ENCODE data around the gene LPP. TPM values are rescaled to one million over a fixed set of nuclear protein-coding genes. Genes with fewer than 3 reads are reported as not detected.
A peak's percentile ranks its signal among the peaks of the same experiment; 100 is the strongest.

LPP gene
- polyA plus RNA-seq, 3 donors: 14.1 to 23.2 (median 15.3) TPM

GRCh38 chr3:188408831-188409230 lies 254.9 kb downstream of the LPP start:
- H3K4me3 Mint-ChIP-seq: no peak overlapping the region
- no peak overlapping the region for H3K9ac ChIP-seq (ENCODE audit: insufficient read depth, low read length, poor library complexity, severe bottlenecking)
- H3K27me3 Mint-ChIP-seq (ENCODE audit: low read depth in 3 of 3): peaks cover 0 to 2% (median 0%) of the 10 kb centered on the region in 3 donors
- H3K9me3 Mint-ChIP-seq: peaks cover 0 to 3% (median 0%) of the 10 kb centered on the region in 7 donors
- H3K9me3 ChIP-seq (replicated peaks in 1 of 2; ENCODE audit: control insufficient read depth in 1 of 2, insufficient read depth in 1 of 2, low read length in 2 of 2): no peaks in the 10 kb centered on the region
- no peaks in the 10 kb centered on the region for H3K79me2 ChIP-seq (ENCODE audit: insufficient read depth, low read length)
- peaks cover 36 to 40% of the 10 kb centered on the region in 2 donors for H3K36me3 Mint-ChIP-seq
- H3K4me1 ChIP-seq (ENCODE audit: control insufficient read depth in 1 of 2, insufficient read depth in 2 of 2, low read length in 2 of 2): no peaks in the 10 kb centered on the region
- H3K36me3 ChIP-seq (replicated peaks in 1 of 2; ENCODE audit: control insufficient read depth in 1 of 2, insufficient read depth in 2 of 2, low read length in 2 of 2): peaks cover 0 to 22% of the 10 kb centered on the region in 2 donors
- H3K4me3 ChIP-seq (replicated peaks in 1 of 3; ENCODE audit: low read depth in 2 of 3, low read length in 3 of 3): no peak overlapping the region
- 100% methylated on average over 1 of the region's 3 CpGs for WGBS (ENCODE audit: insufficient coverage)
- no peak overlapping the region for H3K27ac ChIP-seq (ENCODE audit: low read depth in 1 of 2, low read length in 2 of 2)
- H2AFZ ChIP-seq (ENCODE audit: insufficient read depth, low read depth, low read length, poor library complexity, severe bottlenecking): no peak overlapping the region
- H3K27me3 ChIP-seq (ENCODE audit: control insufficient read depth in 2 of 2, insufficient read depth in 2 of 2, low read length in 2 of 2): no peaks in the 10 kb centered on the region
- peaks cover 10% of the 10 kb centered on the region for H3K4me1 Mint-ChIP-seq
- DNase-seq: no peak
- H3K27ac Mint-ChIP-seq: peak overlapping the region in 1 of 7 donors; percentile 2
- intact Hi-C loops (cut with micrococcal nuclease): no loop called here
- H3K4me2 ChIP-seq (replicated peaks; ENCODE audit: extremely low read depth, low read length, poor library complexity, severe bottlenecking): no peak overlapping the region
- no peak for TF ChIP-seq CTCF (IDR thresholded peaks at IDR 0.05)
- H4K20me1 ChIP-seq (ENCODE audit: insufficient read depth, low read length): no peaks in the 10 kb centered on the region

GRCh38 chr3:188411750-188412149 lies 257.8 kb downstream of the LPP start:
- no peak for TF ChIP-seq CTCF (IDR thresholded peaks at IDR 0.05)
- Histone ChIP-seq H3K36me3 (replicated peaks in 1 of 2; ENCODE audit: control insufficient read depth in 1 of 2, insufficient read depth in 2 of 2, low read length in 2 of 2) (peaks cover 0 to 13% of the 10 kb centered on the region in 2 donors), H2AFZ (ENCODE audit: insufficient read depth, low read depth, low read length, poor library complexity, severe bottlenecking) (no peak overlapping the region), H3K4me2 (replicated peaks; ENCODE audit: extremely low read depth, low read length, poor library complexity, severe bottlenecking) (no peak overlapping the region), H4K20me1 (ENCODE audit: insufficient read depth, low read length) (no peaks in the 10 kb centered on the region), H3K9ac (ENCODE audit: insufficient read depth, low read length, poor library complexity, severe bottlenecking) (no peak overlapping the region), H3K27me3 (ENCODE audit: control insufficient read depth in 2 of 2, insufficient read depth in 2 of 2, low read length in 2 of 2) (no peaks in the 10 kb centered on the region), H3K79me2 (ENCODE audit: insufficient read depth, low read length) (no peaks in the 10 kb centered on the region), H3K4me1 (ENCODE audit: control insufficient read depth in 1 of 2, insufficient read depth in 2 of 2, low read length in 2 of 2) (peaks cover 2 to 5% of the 10 kb centered on the region in 2 donors), H3K4me3 (replicated peaks in 1 of 3; ENCODE audit: low read depth in 2 of 3, low read length in 3 of 3) (no peak overlapping the region), H3K27ac (ENCODE audit: low read depth in 1 of 2, low read length in 2 of 2) (no peak overlapping the region), H3K9me3 (replicated peaks in 1 of 2; ENCODE audit: control insufficient read depth in 1 of 2, insufficient read depth in 1 of 2, low read length in 2 of 2) (no peaks in the 10 kb centered on the region)
- Mint-ChIP-seq H3K27ac (peak overlapping the region in 1 of 7 donors; percentile 34), H3K4me3 (no peak overlapping the region), H3K27me3 (ENCODE audit: low read depth in 3 of 3) (peaks cover 0 to 2% (median 0%) of the 10 kb centered on the region in 3 donors), H3K9me3 (no peaks in the 10 kb centered on the region), H3K4me1 (peaks cover 10% of the 10 kb centered on the region), H3K36me3 (peaks cover 22 to 26% of the 10 kb centered on the region in 2 donors)
- intact Hi-C loops (cut with micrococcal nuclease): no loop called here
- DNase-seq: no peak
- WGBS (ENCODE audit: insufficient coverage): no CpG with 5 or more reads among the region's 2 CpGs

Data from CD14-positive monocyte (primary cell).